Endothelial cell (in vitro differentiated cells): Measurements from ENCODE around the gene CFH. TPM values are rescaled to one million over a fixed set of nuclear protein-coding genes. Genes with fewer than 3 reads are reported as not detected.

Experiments used
- DNase-seq: peaks from one replicate; pipeline ENCODE4 v3.0.0; 2021; ENCODE audit warnings: low spot score
- H3K27ac Mint-ChIP-seq: one replicate; pipeline ENCODE4 v1.8.0; 2021; ENCODE audit warnings: mixed read lengths, inconsistent platforms; ENCODE audit not compliant: unreplicated experiment
- H3K27me3 Mint-ChIP-seq: one replicate; pipeline ENCODE4 v1.8.0; 2021; ENCODE audit warnings: mild to moderate bottlenecking, moderate library complexity, mixed read lengths, inconsistent platforms; ENCODE audit not compliant: unreplicated experiment
- H3K36me3 Mint-ChIP-seq: one replicate; pipeline ENCODE4 v1.8.0; 2021; ENCODE audit warnings: mild to moderate bottlenecking, low read depth, mixed read lengths, inconsistent platforms; ENCODE audit not compliant: unreplicated experiment
- H3K4me1 Mint-ChIP-seq: one replicate; pipeline ENCODE4 v1.8.0; 2021; ENCODE audit warnings: mild to moderate bottlenecking, mixed read lengths, inconsistent platforms; ENCODE audit not compliant: unreplicated experiment
- H3K4me3 Mint-ChIP-seq: one replicate; pipeline ENCODE4 v1.8.0; 2021; ENCODE audit warnings: mild to moderate bottlenecking, mixed read lengths, inconsistent platforms; ENCODE audit not compliant: unreplicated experiment
- H3K9me3 Mint-ChIP-seq: one replicate; pipeline ENCODE4 v1.8.0; 2021; ENCODE audit warnings: mixed read lengths, inconsistent platforms; ENCODE audit not compliant: unreplicated experiment
- total RNA-seq: library from RNA; stranded (reverse); fragmentation: NEBNext Ultra II Directional; extraction: Animal tissue kit (Norgen Biotek cat#: 25700); gene quantifications from one replicate; pipeline ENCODE4 v1.2.1, GENCODE V29; 2021; ENCODE audit not compliant: unreplicated experiment
- TF ChIP-seq, protein P1 (sequence below): fragments of 200-600 bp; sonication (generic); IDR thresholded peaks from one replicate; pipeline ENCODE4 v1.5.0; 2021; ENCODE audit warnings: antibody characterized with exemption; ENCODE audit not compliant: unreplicated experiment

Gene CFH
- total RNA-seq, 1 donor from 2014 or later, result 67.9 TPM

DNA sequence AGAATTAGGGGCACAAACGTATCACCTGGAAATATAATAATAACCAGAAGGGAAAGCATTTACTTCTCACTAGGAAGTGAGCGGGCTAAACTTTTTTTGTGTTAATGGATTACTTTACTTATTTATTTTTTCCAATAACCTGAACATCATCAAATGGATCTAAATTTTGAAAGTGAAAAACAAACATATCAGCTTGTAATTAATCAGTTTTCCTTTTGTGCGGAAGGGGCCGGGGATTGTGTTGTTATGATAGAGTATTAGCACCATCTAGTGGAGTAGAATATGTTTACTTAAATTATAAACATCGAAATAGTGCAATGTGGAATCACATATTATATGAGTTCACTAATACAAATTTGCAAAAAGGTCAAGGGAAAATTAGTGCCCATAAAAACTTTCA, 9.0 kb downstream of the CFH start:
- TF ChIP-seq, protein P1, sequence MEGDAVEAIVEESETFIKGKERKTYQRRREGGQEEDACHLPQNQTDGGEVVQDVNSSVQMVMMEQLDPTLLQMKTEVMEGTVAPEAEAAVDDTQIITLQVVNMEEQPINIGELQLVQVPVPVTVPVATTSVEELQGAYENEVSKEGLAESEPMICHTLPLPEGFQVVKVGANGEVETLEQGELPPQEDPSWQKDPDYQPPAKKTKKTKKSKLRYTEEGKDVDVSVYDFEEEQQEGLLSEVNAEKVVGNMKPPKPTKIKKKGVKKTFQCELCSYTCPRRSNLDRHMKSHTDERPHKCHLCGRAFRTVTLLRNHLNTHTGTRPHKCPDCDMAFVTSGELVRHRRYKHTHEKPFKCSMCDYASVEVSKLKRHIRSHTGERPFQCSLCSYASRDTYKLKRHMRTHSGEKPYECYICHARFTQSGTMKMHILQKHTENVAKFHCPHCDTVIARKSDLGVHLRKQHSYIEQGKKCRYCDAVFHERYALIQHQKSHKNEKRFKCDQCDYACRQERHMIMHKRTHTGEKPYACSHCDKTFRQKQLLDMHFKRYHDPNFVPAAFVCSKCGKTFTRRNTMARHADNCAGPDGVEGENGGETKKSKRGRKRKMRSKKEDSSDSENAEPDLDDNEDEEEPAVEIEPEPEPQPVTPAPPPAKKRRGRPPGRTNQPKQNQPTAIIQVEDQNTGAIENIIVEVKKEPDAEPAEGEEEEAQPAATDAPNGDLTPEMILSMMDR, result peak; percentile 69
- Mint-ChIP-seq H3K36me3 (peaks cover 3% of the 10 kb centered on the region), H3K27me3 (no peaks in the 10 kb centered on the region), H3K4me1 (peaks cover 14% of the 10 kb centered on the region), H3K4me3 (no peak overlapping the region), H3K27ac (no peak overlapping the region), H3K9me3 (no peaks in the 10 kb centered on the region)
- DNase-seq, result no peak

DNA sequence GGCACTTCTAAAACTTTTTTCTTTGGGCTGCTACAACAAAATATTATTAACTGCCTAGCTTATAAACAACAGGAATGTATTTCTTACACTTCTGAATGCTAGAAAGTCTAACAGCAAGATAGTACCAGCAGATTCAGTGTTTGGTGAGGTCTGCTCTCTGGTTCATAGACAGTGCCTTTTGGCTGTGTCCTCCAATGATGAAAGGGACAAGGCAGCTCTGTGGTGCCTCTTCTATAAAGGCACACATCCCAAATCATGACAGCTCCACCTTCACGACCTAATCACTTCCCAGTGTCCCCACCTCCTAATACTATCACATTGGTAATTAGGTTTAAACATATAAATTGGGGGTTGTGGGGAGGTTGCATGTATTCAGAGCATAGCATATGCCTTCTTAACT, 9.5 kb downstream of the CFH start:
- TF ChIP-seq, protein P1, result no peak
- no peak for DNase-seq
- H3K27ac Mint-ChIP-seq, result no peak overlapping the region
- H3K27me3 Mint-ChIP-seq, result no peaks in the 10 kb centered on the region
- no peak overlapping the region for H3K4me3 Mint-ChIP-seq
- H3K9me3 Mint-ChIP-seq, result no peaks in the 10 kb centered on the region
- peaks cover 3% of the 10 kb centered on the region for H3K36me3 Mint-ChIP-seq
- H3K4me1 Mint-ChIP-seq, result peaks cover 14% of the 10 kb centered on the region

DNA sequence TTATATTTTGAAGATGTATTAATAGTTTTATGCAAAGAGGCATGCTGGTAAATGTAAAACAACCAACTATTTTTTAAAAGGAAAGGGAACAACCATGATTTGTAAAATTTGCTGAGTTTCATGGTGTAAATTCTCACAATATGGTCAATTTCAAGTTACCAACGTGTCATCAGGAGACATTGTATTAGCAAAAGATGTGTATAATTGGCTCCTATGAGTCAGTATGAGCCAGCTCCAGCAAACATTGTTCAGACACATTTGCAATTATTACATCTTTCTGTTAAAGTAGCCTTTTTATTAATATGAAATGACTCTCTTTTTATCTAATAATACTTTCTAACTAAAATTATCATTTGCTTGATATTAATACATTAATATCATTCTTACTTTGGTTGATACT, 15.3 kb downstream of the CFH start:
- no peak for DNase-seq
- no peak overlapping the region for H3K27ac Mint-ChIP-seq
- peaks cover 3% of the 10 kb centered on the region for H3K36me3 Mint-ChIP-seq
- no peaks in the 10 kb centered on the region for H3K27me3 Mint-ChIP-seq
- peaks cover 5% of the 10 kb centered on the region for H3K4me1 Mint-ChIP-seq
- H3K9me3 Mint-ChIP-seq, result no peaks in the 10 kb centered on the region
- no peak overlapping the region for H3K4me3 Mint-ChIP-seq
- TF ChIP-seq, protein P1, result no peak

DNA sequence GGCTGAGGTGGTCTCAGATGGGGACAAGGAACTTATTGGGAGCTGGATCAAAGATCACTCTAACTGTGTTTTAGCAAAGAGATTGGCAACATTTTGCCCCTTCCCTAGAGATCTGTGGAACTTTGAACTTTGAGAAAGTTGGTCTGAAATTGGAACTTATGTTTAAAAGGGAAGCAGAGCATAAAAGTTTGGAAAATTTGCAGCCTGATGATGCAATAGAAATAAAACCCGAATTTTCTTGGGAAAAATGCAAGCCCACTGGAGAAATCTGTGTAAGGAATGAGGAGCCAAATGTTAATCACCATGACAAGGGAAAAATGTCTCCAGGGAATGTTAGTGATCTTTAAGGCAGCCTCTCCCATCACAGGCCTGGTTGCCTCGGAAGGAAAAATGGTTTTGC, 17.2 kb downstream of the CFH start:
- H3K27ac Mint-ChIP-seq, result no peak overlapping the region
- no peak for DNase-seq
- no peaks in the 10 kb centered on the region for H3K27me3 Mint-ChIP-seq
- H3K36me3 Mint-ChIP-seq, result peaks cover 3% of the 10 kb centered on the region
- no peak overlapping the region for H3K4me3 Mint-ChIP-seq
- H3K4me1 Mint-ChIP-seq, result no peaks in the 10 kb centered on the region
- TF ChIP-seq, protein P1, result no peak
- no peaks in the 10 kb centered on the region for H3K9me3 Mint-ChIP-seq

DNA sequence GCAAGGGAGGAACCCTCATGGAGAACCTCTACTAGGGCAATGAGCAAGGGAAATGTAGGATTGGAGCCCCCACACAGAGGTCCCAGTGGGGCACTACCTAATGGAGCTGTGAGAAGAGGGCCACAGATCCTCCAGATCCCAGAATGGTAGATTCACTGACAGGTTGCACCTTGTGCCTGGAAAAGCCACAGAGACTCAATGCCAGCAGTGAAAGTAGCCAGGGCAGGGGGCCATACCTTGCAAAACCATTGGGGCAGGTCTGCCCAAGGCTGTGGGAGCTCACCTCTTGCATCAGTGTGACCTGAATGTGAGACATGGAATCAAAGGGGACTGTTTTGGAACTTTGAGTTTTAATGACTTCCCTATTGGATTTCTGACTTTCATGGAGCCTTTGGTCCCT, 17.9 kb downstream of the CFH start:
- peaks cover 3% of the 10 kb centered on the region for H3K36me3 Mint-ChIP-seq
- no peaks in the 10 kb centered on the region for H3K27me3 Mint-ChIP-seq

More for the DNA sequence above, 17.9 kb downstream of the CFH start:
- TF ChIP-seq, protein P1, result no peak
- no peaks in the 10 kb centered on the region for H3K4me1 Mint-ChIP-seq
- no peak overlapping the region for H3K4me3 Mint-ChIP-seq
- H3K27ac Mint-ChIP-seq, result no peak overlapping the region
- no peak for DNase-seq
- H3K9me3 Mint-ChIP-seq, result no peaks in the 10 kb centered on the region
